Mesangial cell (primary cell): ENCODE results near the gene CERS1. TPM values are rescaled to one million over a fixed set of nuclear protein-coding genes. Genes with fewer than 3 reads are reported as not detected.

Experiments used
- total RNA-seq: library from RNA; depleted of rRNA; stranded (reverse); fragments of >200 nt; gene quantifications from 2 replicates; pipeline ENCODE4 v1.2.3, GENCODE V29; 2015

Gene CERS1, protein sequence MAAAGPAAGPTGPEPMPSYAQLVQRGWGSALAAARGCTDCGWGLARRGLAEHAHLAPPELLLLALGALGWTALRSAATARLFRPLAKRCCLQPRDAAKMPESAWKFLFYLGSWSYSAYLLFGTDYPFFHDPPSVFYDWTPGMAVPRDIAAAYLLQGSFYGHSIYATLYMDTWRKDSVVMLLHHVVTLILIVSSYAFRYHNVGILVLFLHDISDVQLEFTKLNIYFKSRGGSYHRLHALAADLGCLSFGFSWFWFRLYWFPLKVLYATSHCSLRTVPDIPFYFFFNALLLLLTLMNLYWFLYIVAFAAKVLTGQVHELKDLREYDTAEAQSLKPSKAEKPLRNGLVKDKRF
- 0.81 and 2.8 TPM in 2 replicates for total RNA-seq

DNA sequence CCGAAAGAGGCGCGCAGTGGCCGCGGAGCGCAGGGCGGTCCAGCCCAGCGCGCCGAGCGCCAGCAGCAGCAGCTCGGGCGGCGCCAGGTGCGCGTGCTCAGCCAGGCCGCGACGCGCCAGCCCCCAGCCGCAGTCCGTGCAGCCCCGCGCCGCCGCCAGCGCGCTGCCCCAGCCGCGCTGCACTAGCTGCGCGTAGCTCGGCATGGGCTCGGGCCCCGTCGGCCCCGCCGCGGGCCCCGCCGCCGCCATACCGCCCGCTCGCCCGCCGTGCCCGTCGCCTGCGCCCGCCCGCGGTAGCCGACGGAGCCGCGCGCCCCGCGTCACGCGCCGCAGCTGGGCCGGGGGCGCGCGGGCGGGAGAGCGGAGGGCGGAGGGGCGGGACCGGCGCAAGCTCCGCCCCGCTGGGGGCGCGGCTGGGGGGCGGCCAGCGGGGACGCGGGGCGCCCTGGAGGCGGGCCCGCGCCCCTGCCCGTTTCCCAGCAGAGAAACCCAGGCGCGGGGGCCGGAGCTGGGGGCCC lies at the start of gene CERS1:
Gene CERS1, minus strand, starts transcription at position 335 of the 518 bp plus-strand sequence. Its CDS starts 86 bp downstream, at position 249.

DNA sequence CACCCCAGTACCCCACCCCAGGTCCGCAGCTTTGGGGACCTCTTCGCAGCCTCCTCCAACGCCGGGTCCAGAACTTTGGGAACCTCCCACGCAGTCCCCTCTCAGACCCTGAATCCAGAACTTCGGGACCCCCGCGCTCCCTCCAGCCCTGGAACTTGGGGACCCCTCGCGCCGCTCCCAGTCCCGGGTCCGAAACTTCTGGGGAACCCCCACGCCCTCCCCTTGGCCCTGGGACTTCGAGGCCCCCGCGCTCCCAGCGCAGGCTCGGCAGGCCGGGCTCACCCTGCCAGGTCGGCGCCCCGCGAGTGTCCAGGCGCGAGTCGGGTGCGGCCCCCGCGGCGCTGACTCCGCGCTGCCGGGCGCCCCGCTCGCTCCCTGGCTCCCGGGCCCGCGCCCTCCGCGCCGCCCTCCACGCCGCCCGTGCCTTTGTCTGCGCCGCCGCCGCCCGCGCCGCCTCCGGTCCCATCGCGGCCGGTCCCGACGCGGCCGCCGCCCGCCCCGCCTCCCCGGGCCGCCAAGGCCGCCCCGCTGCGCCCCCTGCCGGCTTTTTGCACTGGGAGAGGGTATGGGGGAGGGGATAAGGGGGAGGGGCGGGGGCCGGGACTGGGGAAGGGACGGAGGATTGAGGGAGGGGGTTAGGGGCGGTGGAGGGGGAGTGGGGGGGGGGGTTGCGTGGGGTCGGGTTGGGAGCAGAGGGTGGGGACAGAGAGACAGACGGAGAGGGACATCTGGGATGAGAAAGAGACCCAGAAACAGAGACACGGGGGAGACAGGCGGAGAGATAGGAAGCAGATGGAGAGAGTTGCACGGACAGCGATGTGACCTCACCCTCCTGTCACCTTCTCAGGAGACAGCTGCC lies 45.0 kb upstream of the CERS1 start, which contains the start of gene HOMER3:
Gene HOMER3, minus strand, starts transcription at position 449 of the 859 bp plus-strand sequence. CDS start 2,235 bp downstream, outside the sequence.

DNA sequence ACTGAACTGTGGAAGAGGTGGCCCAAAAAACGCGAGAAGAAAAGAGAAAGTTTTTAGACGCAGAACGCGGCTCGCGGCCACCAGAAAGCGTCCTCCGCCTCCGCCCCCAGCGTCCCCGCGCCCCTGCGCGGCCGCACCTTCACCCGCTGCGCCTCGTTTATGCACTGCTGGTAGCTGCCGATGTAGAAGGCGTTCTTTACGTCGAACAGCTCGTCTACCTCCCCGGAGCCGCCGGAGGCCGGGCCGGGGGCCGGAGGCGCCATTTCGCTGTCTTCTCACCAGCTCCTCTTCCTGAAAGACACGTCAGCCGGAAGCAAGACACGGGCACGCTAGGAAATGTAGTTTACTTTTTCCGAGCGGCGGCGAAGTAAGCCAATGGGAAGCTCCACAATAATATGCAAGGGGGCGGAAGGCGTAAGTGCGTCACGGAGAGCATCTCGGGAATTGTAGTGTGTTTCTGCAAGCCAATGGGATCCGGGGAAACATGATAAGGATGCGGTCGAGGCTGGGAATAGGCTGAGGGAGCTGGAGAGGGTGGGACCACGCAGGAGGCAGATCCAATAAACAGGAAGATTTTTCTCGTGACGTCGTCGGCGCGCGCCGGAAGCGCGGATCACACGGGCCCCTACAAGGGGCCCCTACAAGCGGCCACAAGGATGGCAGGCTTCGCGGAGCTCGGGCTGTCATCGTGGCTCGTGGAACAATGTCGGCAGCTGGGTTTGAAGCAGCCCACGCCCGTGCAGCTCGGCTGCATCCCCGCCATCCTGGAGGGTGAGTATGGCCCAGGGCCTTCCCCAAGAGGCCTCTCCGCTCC lies 23.3 kb upstream of the CERS1 start, which contains the start of the genes COPE and DDX49:
Gene COPE, minus strand, starts transcription at position 302 of the 814 bp plus-strand sequence. Its CDS starts 39 bp downstream, at position 263.
Gene DDX49, plus strand, starts transcription at position 630 of the 814 bp plus-strand sequence. Its CDS starts 27 bp downstream, at position 657.

DNA sequence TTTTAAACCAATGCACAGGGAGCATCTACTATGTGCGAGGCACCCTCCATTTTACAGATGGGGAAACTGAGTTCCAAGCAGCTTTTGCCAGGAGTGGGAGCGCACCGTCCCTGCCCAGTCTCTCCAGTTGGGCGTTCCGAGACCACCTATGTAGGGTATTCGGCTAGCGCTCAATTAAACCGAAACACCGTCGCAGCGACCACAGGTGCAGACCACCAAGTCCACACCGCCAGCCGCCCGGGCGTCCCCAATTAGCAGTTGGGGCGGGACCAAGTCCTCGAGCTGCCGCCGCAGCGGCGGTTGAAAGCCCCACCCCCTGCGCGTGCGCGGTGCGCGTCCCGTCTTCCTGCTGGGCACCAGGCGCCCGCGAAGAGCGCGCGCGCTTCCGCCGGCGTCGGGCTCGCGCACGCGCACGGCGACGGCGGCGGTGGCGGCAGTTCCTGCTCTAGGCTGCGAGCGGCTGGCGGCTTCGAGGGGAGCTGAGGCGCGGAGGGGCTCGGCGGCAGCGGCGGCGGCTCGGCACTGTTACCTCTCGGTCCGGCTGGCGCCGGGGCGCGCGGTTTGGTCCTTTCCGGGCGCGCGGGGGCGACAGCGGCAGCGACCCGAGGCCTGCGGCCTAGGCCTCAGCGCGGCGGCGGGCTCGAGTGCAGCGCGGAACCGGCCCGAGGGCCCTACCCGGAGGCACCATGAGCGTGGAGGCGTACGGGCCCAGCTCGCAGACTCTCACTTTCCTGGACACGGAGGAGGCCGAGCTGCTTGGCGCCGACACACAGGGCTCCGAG lies 64.2 kb downstream of the CERS1 start, which contains the start of gene UPF1:
Gene UPF1, plus strand, starts transcription at position 436 of the 782 bp plus-strand sequence. Its CDS starts 251 bp downstream, at position 687.

Other genes with a start within 250 kb of the CERS1 start
- gene CRTC1, start 212.5 kb downstream of the CERS1 start, total RNA-seq: 2.6 and 12.7 TPM in 2 replicates
- 0.25 TPM in 1 of 2 replicates, not detected in the other for gene COMP, start 104.9 kb downstream of the CERS1 start, total RNA-seq
- 48.4 and 58.9 TPM in 2 replicates for gene UPF1, start 64.2 kb downstream of the CERS1 start, total RNA-seq
- 307 and 338 TPM in 2 replicates for gene COPE, start 23.2 kb upstream of the CERS1 start, total RNA-seq
- gene DDX49, start 23.6 kb upstream of the CERS1 start, total RNA-seq: 47.3 and 67.6 TPM in 2 replicates
- 79.5 and 150 TPM in 2 replicates for gene HOMER3, start 45.1 kb upstream of the CERS1 start, total RNA-seq
- gene SUGP2, start 137.4 kb upstream of the CERS1 start, total RNA-seq: 24.6 and 28.0 TPM in 2 replicates
- gene ARMC6, start 137.4 kb upstream of the CERS1 start, total RNA-seq: 45.1 and 73.0 TPM in 2 replicates
- 3.4 and 7.5 TPM in 2 replicates for gene SLC25A42, start 167.8 kb upstream of the CERS1 start, total RNA-seq
- 38.5 and 62.4 TPM in 2 replicates for gene TMEM161A, start 242.3 kb upstream of the CERS1 start, total RNA-seq